ENCODE measurements around the gene ASIC4. TPM values are rescaled to one million over a fixed set of nuclear protein-coding genes. Genes with fewer than 3 reads are reported as not detected.

The ASIC4 gene
- total RNA-seq, 4 donors from 2014 or later: not detected

GRCh38 chr2:219562049-219563020 lies 48.1 kb downstream of the ASIC4 start:
- Histone ChIP-seq H3K4me1 (peaks cover 0 to 5% (median 2%) of the 10 kb centered on the region in 4 donors), H3K4me3 (no peak overlapping the region), H3K36me3 (no peaks in the 10 kb centered on the region), H3K27ac (no peak overlapping the region), H3K27me3 (no peaks in the 10 kb centered on the region), H3K9me3 (no peaks in the 10 kb centered on the region)
- 83% methylated on average over 24 of the region's 35 CpGs; no CpG with 5 or more reads in 1 of the 2 donors for WGBS, 2 donors (ENCODE audit: low coverage in 1 of 2)
- TF ChIP-seq POLR2AphosphoS5 (IDR thresholded peaks at IDR 0.05) (no peak), EP300 (IDR thresholded peaks at IDR 0.05; ENCODE audit: low read depth) (no peak), POLR2A (IDR thresholded peaks at IDR 0.05) (no peak)
- TF ChIP-seq, protein P1, sequence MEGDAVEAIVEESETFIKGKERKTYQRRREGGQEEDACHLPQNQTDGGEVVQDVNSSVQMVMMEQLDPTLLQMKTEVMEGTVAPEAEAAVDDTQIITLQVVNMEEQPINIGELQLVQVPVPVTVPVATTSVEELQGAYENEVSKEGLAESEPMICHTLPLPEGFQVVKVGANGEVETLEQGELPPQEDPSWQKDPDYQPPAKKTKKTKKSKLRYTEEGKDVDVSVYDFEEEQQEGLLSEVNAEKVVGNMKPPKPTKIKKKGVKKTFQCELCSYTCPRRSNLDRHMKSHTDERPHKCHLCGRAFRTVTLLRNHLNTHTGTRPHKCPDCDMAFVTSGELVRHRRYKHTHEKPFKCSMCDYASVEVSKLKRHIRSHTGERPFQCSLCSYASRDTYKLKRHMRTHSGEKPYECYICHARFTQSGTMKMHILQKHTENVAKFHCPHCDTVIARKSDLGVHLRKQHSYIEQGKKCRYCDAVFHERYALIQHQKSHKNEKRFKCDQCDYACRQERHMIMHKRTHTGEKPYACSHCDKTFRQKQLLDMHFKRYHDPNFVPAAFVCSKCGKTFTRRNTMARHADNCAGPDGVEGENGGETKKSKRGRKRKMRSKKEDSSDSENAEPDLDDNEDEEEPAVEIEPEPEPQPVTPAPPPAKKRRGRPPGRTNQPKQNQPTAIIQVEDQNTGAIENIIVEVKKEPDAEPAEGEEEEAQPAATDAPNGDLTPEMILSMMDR (IDR thresholded peaks at IDR 0.05): no peak
- no peak for DNase-seq
- in situ Hi-C loops (cut with MboI; ENCODE audit: low pct_ligation_motif_present in 1 of 4, low pct_unique_long_range_greater_than_20kb in 1 of 4, low sequenced_read_pairs in 3 of 4) (no loop called here), intact Hi-C loops (cut with DNase I; ENCODE audit: low total_unique reads) (no loop called here)

DNA sequence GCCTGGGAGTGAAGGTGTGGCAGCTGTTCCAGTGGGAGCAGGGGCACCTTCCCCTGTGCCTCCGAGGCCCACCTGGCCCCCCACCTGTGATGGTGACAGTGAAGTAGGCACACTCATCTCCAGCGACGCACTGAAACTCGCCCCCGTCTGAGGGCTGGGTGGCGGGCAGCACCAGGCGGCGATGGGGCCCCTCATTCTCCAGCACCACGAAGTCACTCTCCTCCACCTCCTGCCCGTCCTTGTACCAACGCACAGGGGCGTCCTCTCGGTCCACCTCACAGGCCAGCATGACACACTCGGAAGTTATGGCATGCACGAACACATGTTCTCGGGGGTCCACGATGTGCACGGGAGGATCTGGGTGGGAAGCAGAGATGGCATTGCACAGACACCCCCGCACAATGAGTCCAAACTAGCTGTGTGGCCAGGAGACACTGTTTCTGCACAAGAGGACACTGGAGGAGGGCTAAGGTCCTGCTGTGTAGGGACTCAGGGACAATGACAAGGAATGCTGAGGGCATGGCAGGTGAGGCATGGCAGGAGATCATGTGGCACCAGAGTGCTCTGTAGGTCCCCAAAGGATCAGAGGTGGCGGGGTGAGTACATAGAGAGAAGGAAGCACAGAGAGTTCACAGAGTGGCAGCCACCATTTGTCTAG lies 49.1 kb downstream of the ASIC4 start:
- no peaks in the 10 kb centered on the region for H3K27me3 ChIP-seq
- H3K4me1 ChIP-seq: peaks cover 0 to 5% (median 2%) of the 10 kb centered on the region in 4 donors
- DNase-seq: no peak
- TF ChIP-seq POLR2AphosphoS5 (IDR thresholded peaks at IDR 0.05): no peak
- 87% methylated on average over 20 of the region's 20 CpGs; no CpG with 5 or more reads in 1 of the 2 donors for WGBS, 2 donors (ENCODE audit: low coverage in 1 of 2)
- in situ Hi-C loops (cut with MboI; ENCODE audit: low pct_ligation_motif_present in 1 of 4, low pct_unique_long_range_greater_than_20kb in 1 of 4, low sequenced_read_pairs in 3 of 4) (no loop called here), intact Hi-C loops (cut with DNase I; ENCODE audit: low total_unique reads) (no loop called here)
- no peaks in the 10 kb centered on the region for H3K9me3 ChIP-seq
- no peak overlapping the region for H3K4me3 ChIP-seq
- no peak overlapping the region for H3K27ac ChIP-seq
- no peaks in the 10 kb centered on the region for H3K36me3 ChIP-seq

DNA sequence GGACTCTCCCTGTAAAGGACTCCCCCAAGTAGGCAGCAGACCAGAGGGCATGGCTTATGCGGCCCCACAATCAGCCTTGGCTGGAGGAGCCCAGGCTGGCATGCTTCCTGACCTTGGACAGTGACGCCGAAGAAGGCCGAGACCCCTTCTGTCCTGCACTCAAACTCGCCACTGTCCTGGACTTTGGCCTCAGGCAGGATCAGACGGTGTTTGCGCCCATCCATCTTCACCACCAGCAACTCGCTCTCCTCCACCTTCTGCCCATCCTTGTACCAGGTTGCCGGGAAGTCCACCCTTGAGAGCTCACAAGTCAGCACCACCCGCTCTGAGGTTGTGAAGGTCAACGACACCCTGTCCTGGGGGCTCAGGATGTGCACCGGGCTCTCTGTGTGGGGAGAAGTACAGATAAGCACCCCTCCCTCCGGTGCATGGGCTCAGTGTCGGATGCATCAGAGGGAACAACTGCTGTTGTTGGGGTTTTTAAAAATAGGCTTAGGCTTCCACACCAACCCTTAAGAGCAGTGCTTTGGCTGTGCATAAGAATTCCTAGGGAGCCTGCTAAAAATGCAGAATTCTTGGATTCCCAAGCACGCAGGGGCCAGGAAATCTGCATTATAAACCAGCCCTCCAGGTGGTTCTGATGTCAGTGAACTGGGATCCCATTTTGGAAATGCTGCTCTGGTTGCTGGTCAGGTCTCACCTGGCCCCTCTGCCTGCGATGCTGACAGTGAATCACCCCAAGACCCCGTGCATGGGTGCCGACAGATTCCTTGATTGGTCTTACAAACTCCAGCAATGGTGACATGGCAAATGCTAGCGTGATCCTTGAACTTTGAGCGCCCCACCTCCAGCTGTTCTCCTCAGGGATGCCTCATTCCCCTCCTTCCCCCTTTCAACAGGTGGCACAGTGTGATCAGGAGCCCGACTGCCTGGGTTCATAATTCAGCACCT lies 51.1 kb downstream of the ASIC4 start:
- in situ Hi-C loops (cut with MboI; ENCODE audit: low pct_ligation_motif_present in 1 of 4, low pct_unique_long_range_greater_than_20kb in 1 of 4, low sequenced_read_pairs in 3 of 4): no loop called here
- Histone ChIP-seq H3K4me1 (peaks cover 0 to 7% (median 5%) of the 10 kb centered on the region in 4 donors), H3K27ac (no peak overlapping the region), H3K9me3 (no peaks in the 10 kb centered on the region), H3K27me3 (peaks cover 5% of the 10 kb centered on the region), H3K36me3 (no peaks in the 10 kb centered on the region), H3K4me3 (no peak overlapping the region)
- DNase-seq: no peak
- WGBS, 2 donors (ENCODE audit: low coverage in 1 of 2): 85% methylated on average over 21 of the region's 21 CpGs; no CpG with 5 or more reads in 1 of the 2 donors
- no peak for TF ChIP-seq POLR2AphosphoS5 (IDR thresholded peaks at IDR 0.05)
- TF ChIP-seq EP300 (IDR thresholded peaks at IDR 0.05; ENCODE audit: low read depth): no peak
- TF ChIP-seq POLR2A (IDR thresholded peaks at IDR 0.05): no peak
- TF ChIP-seq, protein P1 (IDR thresholded peaks at IDR 0.05): no peak
- intact Hi-C loops (cut with DNase I; ENCODE audit: low total_unique reads): no loop called here

- no peak for DNase-seq
- no peaks in the 10 kb centered on the region for H3K36me3 ChIP-seq
- in situ Hi-C loops (cut with MboI; ENCODE audit: low pct_ligation_motif_present in 1 of 4, low pct_unique_long_range_greater_than_20kb in 1 of 4, low sequenced_read_pairs in 3 of 4) (no loop called here), intact Hi-C loops (cut with DNase I; ENCODE audit: low total_unique reads) (no loop called here)
- no peak for TF ChIP-seq POLR2AphosphoS5 (IDR thresholded peaks at IDR 0.05)
- no peak for TF ChIP-seq EP300 (IDR thresholded peaks at IDR 0.05; ENCODE audit: low read depth)
- no peak for TF ChIP-seq POLR2A (IDR thresholded peaks at IDR 0.05)
- TF ChIP-seq, protein P1 (IDR thresholded peaks at IDR 0.05): no peak
- no peak overlapping the region for H3K27ac ChIP-seq
- peaks cover 2 to 16% (median 7%) of the 10 kb centered on the region in 4 donors for H3K4me1 ChIP-seq
- no peak overlapping the region for H3K4me3 ChIP-seq
- H3K9me3 ChIP-seq: no peaks in the 10 kb centered on the region
- WGBS, 2 donors (ENCODE audit: low coverage in 1 of 2): 86% methylated on average over 11 of the region's 11 CpGs; no CpG with 5 or more reads in 1 of the 2 donors
- H3K27me3 ChIP-seq: peaks cover 18% of the 10 kb centered on the region
Measured at GRCh38 chr2:219566640-219567039, 52.4 kb downstream of the ASIC4 start.

All from transverse colon (tissue), 4 donors.